IPS-18a (cell line): ENCODE data around the gene MPPED1.

Experiments used
- H3K27ac ChIP-seq: one replicate; pipeline ENCODE4 v1.5.1; 2013; ENCODE audit warnings: low read length
- H3K27me3 ChIP-seq: one replicate; pipeline ENCODE4 v1.6.1; 2013; ENCODE audit warnings: mild to moderate bottlenecking, low read length; ENCODE audit not compliant: control insufficient read depth, insufficient read depth
- H3K36me3 ChIP-seq: one replicate; pipeline ENCODE4 v1.6.1; 2013; ENCODE audit warnings: low read depth, low read length; ENCODE audit not compliant: control insufficient read depth
- H3K4me1 ChIP-seq: one replicate; pipeline ENCODE4 v1.6.1; 2013; ENCODE audit warnings: low read depth, low read length; ENCODE audit not compliant: control insufficient read depth
- H3K4me3 ChIP-seq: one replicate; pipeline ENCODE4 v1.5.1; 2013; ENCODE audit warnings: low read length
- H3K9ac ChIP-seq: one replicate; pipeline ENCODE4 v1.6.1; 2013; ENCODE audit warnings: mild to moderate bottlenecking, low read length, moderate library complexity
- H3K9me3 ChIP-seq: one replicate; pipeline ENCODE4 v1.6.1; 2013; ENCODE audit warnings: low read depth, low read length; ENCODE audit not compliant: control insufficient read depth

Gene MPPED1

DNA sequence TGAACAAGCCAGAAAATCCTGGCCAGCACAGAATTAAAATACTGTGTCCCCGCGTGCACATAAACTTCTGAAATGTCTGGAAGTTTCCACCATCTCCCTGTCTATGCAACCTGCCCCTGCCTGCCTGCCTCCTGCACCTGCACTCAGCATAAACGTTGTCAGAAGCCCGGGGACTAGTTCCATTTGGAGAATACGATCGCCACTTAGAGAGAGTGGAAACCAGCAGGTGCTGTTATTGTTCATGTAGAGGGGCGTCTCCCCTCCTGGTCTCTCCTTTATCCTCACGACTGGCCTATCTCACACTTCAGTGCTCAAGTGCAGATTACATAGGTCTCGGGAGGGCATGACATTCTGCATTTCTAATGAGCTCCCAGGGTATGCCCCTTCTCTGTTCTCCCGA, 35.6 kb downstream of the MPPED1 start:
- no peak overlapping the region for H3K4me3 ChIP-seq
- H3K9ac ChIP-seq: no peak overlapping the region
- no peaks in the 10 kb centered on the region for H3K4me1 ChIP-seq
- H3K36me3 ChIP-seq: no peaks in the 10 kb centered on the region
- no peak overlapping the region for H3K27ac ChIP-seq
- H3K27me3 ChIP-seq: no peaks in the 10 kb centered on the region
- no peaks in the 10 kb centered on the region for H3K9me3 ChIP-seq

DNA sequence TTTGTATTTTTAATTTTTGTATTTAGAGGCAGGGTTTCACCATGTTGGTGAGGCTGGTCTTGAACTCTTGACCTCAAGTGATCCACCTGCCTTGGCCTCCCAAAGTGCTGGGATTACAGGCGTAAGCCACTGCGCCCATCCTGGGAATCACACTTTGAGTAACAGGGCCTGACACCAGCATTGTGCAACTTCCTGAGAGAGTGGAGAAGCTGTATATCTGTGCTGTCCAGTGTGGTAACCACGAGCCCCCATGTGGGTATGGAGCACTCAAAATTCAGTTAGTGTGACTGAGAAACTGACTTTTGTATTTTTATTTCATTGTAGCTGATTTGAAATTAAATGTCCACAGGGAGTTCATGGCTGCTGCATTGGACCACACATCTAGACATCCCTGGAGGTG, 36.2 kb downstream of the MPPED1 start:
- Histone ChIP-seq H3K9ac (no peak overlapping the region), H3K27me3 (no peaks in the 10 kb centered on the region), H3K4me3 (no peak overlapping the region), H3K4me1 (no peaks in the 10 kb centered on the region), H3K9me3 (no peaks in the 10 kb centered on the region), H3K36me3 (no peaks in the 10 kb centered on the region), H3K27ac (no peak overlapping the region)

DNA sequence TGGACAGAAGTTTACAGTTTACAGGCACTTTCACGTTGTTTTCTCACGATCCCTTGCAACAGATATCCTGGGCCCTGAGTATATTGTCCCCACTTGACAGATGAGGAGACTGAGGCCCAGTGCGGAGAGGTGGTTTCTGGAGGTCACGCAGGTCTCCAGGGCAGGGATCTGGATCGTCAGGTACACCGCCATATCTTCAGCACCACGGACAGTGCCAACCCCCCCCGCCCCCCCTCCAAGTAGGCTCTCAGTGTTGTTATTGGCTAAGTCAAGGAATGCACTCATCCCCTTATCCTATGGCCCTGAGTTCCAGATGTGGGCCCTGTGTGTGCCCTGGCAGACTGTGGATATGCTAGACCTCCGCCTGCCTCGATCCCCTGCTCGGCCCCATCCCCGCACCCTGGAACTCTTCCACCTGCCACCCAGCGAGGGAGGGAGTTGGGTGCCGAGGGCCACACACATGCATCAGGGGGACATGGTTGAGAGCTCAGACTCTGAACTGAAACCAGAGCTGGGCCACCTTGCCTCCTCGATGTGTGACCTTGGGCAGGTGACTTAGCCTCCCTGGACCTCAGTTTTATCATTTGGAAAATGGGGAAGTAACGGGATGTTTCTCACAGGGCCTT, 37.5 kb downstream of the MPPED1 start:
- H3K36me3 ChIP-seq: no peaks in the 10 kb centered on the region
- H3K9ac ChIP-seq: no peak overlapping the region
- H3K27me3 ChIP-seq: no peaks in the 10 kb centered on the region
- no peaks in the 10 kb centered on the region for H3K4me1 ChIP-seq
- no peaks in the 10 kb centered on the region for H3K9me3 ChIP-seq
- H3K27ac ChIP-seq: no peak overlapping the region
- H3K4me3 ChIP-seq: no peak overlapping the region

DNA sequence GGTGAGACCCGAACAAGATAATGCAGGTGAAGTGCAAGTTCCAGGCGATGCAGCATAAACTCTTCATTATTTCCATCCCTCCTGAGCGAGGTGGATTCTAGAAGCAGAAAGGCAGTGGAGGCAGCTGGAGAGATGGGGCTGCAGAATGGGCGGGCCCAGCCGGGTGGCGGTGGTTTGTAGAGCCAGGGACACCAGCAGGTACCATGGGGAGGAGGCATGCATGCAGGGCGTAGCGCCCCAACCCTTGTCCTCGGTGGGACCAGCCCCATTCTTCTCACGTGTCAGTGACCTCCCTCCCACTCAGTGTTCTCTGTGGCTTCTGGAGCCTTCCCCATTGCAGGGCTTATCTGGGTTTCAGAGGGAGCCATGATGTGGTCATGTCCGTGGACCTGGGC, 38.0 kb downstream of the MPPED1 start:
- Histone ChIP-seq H3K36me3 (no peaks in the 10 kb centered on the region), H3K9ac (no peak overlapping the region), H3K4me3 (no peak overlapping the region), H3K27ac (no peak overlapping the region), H3K4me1 (no peaks in the 10 kb centered on the region), H3K27me3 (no peaks in the 10 kb centered on the region), H3K9me3 (no peaks in the 10 kb centered on the region)

DNA sequence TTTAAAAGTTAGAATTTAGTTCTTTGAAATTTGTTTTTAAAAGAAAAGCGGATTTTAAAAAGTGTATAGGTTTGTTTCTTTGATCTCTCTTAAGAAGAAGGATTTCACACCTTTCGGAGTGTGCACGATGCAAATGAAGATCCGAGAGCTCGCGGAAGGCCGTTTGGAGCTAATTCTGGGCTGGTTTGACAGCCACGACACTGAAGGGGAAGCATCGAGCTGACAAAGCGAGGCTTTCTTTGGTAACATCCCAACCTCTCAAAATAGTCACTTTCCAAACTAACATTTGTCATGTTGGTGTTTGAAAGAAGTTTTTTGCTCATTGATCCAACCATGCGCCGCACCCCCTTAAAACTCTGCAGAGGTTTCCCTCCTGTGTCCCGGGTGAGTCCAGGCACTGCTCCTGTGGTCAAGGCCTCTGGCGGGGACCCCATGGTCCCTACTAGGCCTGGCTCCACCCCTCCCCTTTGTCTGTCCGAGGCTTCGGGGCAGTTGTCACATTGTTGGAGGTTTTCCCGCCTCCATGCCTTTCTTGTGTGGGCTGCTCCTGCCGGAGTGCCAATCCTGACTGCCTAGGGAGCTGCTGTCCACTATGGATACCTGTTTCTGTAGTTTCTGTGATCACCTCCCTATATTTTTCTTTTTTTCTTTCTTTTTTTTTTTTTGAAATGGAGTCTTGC, 39.7 kb downstream of the MPPED1 start:
- no peaks in the 10 kb centered on the region for H3K27me3 ChIP-seq

DNA sequence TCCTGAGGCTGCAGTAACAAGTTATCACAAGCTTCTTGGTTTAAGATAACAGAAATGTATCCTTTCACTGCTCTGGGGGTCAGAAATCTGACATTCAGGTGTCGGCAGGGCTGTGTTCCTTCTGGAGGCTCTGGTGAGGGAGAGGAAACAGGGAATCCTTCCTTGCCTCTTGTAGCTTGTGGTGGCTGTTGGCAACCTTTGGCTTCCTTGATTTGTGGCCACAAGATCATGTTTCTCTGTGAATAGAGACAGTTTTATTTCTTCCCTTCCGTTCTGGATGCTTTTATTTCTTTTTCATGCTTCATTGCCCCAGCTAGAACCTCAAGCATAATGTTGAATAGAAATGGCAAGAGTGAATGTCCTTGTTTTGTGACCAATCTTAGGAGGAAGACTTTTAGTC, 44.0 kb downstream of the MPPED1 start:
- H3K9ac ChIP-seq: no peak overlapping the region
- no peaks in the 10 kb centered on the region for H3K9me3 ChIP-seq
- no peak overlapping the region for H3K27ac ChIP-seq
- H3K27me3 ChIP-seq: no peaks in the 10 kb centered on the region
- H3K4me1 ChIP-seq: no peaks in the 10 kb centered on the region
- no peak overlapping the region for H3K4me3 ChIP-seq
- no peaks in the 10 kb centered on the region for H3K36me3 ChIP-seq

More for the DNA sequence above, 39.7 kb downstream of the MPPED1 start:
- no peak overlapping the region for H3K27ac ChIP-seq
- H3K36me3 ChIP-seq: no peaks in the 10 kb centered on the region
- H3K4me1 ChIP-seq: no peaks in the 10 kb centered on the region
- H3K9ac ChIP-seq: no peak overlapping the region
- H3K9me3 ChIP-seq: no peaks in the 10 kb centered on the region
- H3K4me3 ChIP-seq: no peak overlapping the region

DNA sequence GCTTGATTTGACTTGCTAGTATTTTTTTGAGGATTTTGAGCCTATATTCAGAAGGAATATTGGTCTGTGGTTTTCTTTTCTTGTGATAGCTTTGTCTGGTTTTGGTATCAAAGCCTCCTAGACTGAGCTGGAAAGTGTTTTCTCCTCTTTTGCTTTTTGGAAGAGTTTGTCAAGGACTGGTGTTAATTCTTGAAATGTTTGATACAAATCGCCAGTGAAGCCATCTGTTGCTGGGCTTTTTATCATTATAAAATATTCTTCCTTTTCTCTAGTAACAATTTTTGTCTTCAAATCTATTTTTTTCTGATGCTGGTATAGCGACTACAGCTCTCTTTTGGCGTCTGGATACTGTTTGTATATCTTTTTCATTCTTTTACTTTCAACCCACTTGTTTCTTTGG, 45.2 kb downstream of the MPPED1 start:
- no peaks in the 10 kb centered on the region for H3K36me3 ChIP-seq
- H3K9ac ChIP-seq: no peak overlapping the region
- H3K9me3 ChIP-seq: no peaks in the 10 kb centered on the region
- no peak overlapping the region for H3K27ac ChIP-seq
- H3K4me3 ChIP-seq: no peak overlapping the region
- H3K4me1 ChIP-seq: no peaks in the 10 kb centered on the region
- H3K27me3 ChIP-seq: no peaks in the 10 kb centered on the region

DNA sequence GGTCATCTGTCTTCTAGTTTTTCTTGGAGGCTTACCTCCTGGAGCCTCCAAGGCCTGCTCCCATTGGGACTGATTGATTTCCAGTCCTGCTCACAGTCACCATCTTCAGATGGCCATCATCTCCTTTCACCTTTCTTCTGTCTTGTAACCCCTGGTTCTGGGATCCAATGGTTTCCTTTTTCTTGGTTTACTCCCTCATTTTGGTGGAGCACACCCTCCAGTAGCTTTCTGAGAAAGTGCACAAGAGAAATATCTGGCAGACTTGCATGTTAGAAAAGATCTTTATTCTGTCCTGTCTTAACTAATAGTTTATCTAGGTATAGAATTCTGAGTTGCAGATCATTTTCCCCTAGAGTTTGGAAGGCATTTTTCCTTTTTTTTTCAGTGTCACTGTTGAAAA, 50.9 kb downstream of the MPPED1 start:
- no peak overlapping the region for H3K4me3 ChIP-seq
- no peak overlapping the region for H3K27ac ChIP-seq
- H3K9ac ChIP-seq: no peak overlapping the region
- H3K4me1 ChIP-seq: no peaks in the 10 kb centered on the region
- H3K36me3 ChIP-seq: no peaks in the 10 kb centered on the region
- no peaks in the 10 kb centered on the region for H3K9me3 ChIP-seq
- no peaks in the 10 kb centered on the region for H3K27me3 ChIP-seq

DNA sequence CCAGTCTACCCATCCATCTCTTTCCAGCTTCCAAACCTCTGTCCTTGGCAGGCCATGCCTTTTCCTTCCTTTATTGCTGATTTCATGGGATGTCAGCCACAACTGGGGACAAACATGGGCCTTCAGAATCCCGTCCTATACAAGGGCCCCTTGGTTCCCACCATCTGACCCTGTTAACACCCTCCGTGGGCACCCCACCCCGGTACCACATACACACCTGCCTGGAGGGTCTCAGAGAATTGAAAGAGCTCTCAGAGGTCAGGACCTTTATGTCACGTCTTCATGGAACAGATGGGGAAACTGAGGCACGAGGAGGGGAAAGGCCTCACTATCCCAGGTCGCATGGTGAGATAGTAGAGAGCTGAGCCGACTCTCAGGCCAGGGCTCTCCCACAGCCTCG, 53.0 kb downstream of the MPPED1 start:
- no peaks in the 10 kb centered on the region for H3K4me1 ChIP-seq
- no peak overlapping the region for H3K4me3 ChIP-seq
- no peaks in the 10 kb centered on the region for H3K9me3 ChIP-seq
- H3K9ac ChIP-seq: no peak overlapping the region
- H3K27me3 ChIP-seq: no peaks in the 10 kb centered on the region
- no peak overlapping the region for H3K27ac ChIP-seq
- H3K36me3 ChIP-seq: no peaks in the 10 kb centered on the region

DNA sequence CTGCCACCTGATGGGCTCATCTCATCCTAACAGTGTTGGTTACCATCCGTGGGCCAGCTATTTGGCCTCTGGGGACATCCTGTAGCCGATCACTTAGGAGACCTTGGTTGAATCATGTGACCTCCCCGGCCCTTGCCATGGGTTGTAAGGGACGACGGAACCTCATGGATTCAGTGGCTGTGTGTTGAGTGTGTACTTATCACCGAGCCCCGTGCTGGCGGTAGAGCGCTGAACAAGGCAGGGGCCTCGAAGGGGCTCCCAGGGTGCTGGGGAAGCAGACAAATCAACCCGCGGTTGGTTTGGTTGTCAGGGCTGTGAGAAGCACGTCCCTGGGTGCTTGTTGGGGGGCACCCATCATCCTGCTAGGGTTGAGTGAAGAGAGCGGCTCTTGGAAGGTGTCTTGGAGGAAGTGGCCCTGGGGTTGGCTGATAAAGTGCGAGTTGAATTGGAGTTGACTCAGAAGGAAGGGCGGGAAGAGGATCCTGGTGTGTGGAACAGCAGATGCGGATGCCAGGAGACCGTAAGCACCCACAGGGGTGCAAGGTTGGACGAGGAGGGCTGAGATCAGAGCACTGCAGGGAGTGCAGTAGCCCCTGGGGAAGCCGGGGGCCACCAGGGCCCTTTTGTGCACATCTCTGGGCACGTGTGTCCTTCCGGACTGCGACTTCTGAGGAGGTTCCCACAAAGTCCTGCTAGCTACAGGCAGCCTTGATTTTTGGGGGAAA, 53.6 kb downstream of the MPPED1 start:
- H3K9ac ChIP-seq: no peak overlapping the region
- H3K36me3 ChIP-seq: no peaks in the 10 kb centered on the region
- H3K4me3 ChIP-seq: no peak overlapping the region
- no peaks in the 10 kb centered on the region for H3K9me3 ChIP-seq
- H3K27ac ChIP-seq: no peak overlapping the region
- no peaks in the 10 kb centered on the region for H3K27me3 ChIP-seq
- no peaks in the 10 kb centered on the region for H3K4me1 ChIP-seq

DNA sequence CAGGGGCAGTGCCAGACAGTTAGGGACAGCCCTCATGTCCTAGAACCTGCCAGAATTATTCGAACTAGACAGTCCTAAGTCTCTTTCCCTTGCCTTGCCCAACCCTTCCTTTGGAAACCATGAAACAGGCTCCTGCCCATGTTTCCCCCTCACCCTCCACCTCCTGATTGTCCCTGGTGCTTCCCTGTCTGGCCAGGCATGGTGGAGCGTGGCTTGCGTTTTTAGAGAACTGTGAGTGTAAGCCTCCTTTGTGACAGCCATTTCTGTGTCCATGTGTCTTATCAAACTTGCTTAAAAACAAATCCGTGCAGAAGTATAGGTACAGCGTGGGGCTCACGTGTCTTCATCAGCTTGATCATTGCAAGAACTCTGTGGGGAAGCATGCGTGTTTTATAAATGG, 54.9 kb downstream of the MPPED1 start:
- no peak overlapping the region for H3K4me3 ChIP-seq
- no peaks in the 10 kb centered on the region for H3K36me3 ChIP-seq
- no peaks in the 10 kb centered on the region for H3K27me3 ChIP-seq
- no peak overlapping the region for H3K9ac ChIP-seq
- H3K9me3 ChIP-seq: no peaks in the 10 kb centered on the region
- no peak overlapping the region for H3K27ac ChIP-seq
- no peaks in the 10 kb centered on the region for H3K4me1 ChIP-seq
